Measurements from ENCODE around the gene SLC35E1.

The SLC35E1 gene

DNA sequence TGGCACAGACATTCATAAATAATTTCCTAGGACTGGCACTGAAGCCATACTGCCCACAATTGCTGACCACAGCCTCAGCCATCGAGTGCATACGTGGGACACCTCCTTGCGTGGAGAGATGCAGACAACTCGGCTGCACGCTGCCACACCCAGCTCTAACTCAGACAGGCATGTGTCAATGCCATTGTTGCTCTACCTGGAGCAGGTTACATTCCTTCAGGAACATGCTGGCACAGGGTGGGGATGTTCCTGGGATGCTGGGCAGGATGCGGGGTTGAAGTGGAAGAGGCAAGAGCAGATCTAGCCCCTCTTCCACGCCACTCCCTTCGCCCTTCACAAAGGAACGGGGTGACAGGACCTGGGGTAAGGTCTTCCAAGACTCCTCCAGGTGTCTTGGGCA, 24.2 kb upstream of the SLC35E1 start:
- no peak for DNase-seq

DNA sequence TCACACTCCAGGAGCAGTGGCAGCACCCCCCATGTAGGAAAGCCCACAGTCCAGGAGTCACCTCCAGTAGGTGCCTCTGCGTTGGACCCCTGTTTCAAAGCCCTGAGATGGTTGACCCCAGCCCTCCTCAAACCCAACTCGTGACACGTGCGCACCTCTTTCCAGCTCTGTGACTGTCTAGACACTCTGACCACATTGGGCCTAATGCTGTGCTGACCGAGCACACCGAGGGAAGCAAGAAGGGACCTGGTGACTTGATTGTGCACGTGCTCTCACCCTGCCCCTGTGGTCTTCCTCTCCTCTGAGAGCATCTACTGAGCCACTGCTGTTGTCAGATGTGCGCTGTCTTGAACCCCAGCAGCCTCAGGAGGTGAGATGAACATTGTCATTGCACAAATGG, 22.9 kb upstream of the SLC35E1 start:
- no peak for DNase-seq

DNA sequence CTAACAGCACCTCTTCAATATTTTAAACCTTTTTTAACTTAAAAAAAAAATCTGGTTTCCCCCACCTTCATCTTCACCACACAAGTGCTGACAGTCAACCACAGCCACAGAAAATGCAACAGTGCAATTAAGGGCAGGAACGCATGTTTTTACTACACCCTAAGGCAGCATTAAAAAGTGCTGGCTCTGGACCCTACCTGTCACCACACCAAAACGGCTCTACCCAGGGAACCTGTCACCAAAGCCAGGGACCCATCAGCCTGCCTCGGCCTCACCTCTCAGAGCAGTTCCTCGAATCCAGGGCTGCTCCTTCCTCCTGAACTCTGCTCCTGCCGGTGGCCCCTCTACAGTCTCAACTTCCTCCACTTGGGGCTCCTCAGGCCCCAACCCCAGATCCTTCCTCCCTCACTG, 22.5 kb upstream of the SLC35E1 start:
- no peak for DNase-seq

DNA sequence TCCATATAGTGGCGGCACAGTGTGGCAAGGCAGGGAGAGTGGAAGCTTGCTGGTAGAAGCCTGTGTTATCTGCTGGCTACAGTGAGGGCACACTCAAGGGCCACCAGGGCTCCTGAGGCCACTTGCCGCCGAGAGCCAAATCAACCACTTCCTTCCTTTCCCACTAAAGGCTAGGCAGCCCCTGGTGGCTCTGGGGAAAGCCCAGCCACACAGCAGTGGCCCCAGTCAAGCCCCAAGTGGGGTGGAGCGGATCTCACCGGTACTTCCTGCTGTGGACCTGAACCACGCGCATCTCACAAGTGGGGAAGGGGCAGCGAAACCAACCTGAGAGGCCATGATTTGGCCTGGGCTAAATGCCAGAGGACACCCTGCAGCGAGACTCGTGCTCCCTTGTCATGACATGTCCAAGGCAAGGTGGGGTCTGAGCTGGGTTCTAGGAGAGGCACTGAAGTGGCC, 21.9 kb upstream of the SLC35E1 start:
- no peak for DNase-seq

DNA sequence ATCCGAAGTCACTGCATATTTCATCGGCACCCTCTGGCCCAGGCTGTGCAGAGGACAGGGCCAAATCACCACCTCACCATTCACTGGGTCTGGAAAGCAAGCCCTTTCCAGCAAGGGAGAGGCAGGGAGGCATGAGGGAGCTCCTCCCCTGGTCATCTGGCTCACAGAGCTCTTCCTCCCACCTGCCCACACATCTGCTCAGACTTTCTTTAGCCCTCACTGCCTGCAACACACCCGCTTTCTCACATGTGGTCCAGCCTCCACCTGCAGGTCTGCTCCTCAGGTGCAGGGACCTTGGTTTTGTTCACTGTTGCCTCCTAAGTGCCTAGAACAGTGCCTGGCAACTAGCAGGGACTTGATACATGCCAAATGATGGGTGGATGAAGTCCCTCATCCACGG, 21.0 kb upstream of the SLC35E1 start:
- no peak for DNase-seq

DNA sequence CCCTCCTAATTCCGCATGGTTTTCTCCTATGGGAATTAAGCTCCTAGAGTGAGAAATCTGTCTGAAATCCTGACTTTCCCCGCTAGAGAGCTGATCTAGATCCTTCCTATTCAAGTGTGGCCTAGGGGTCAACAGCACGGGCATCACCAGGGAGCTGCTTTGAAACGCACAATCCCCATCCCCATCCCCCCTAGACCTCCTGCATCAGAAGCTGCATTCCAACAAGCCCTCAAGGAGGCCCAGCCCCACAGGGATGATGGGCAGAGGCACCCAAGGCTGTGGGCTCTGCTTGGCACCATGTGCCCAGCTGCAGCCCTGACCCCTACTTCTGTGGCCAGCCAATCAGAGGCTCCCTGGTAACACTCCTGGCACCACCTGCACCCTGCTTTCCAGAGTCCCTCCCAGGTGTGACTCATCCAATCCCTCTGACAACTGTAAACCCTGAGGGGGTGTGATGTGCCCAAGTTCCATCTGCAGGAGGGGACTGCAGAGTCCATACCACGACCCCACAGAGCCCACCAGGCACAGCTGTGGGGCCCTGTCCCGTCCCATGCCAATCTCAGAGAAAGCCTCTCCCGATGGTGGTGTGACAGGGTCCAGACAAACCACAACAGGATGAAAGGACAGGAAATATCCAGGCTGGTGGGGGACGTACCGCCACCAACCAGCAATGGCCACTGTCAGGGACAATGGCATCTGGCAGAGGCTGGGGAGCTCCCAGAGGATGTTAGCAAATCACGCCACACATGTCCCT, 19.8 kb upstream of the SLC35E1 start:
- no peak for DNase-seq

DNA sequence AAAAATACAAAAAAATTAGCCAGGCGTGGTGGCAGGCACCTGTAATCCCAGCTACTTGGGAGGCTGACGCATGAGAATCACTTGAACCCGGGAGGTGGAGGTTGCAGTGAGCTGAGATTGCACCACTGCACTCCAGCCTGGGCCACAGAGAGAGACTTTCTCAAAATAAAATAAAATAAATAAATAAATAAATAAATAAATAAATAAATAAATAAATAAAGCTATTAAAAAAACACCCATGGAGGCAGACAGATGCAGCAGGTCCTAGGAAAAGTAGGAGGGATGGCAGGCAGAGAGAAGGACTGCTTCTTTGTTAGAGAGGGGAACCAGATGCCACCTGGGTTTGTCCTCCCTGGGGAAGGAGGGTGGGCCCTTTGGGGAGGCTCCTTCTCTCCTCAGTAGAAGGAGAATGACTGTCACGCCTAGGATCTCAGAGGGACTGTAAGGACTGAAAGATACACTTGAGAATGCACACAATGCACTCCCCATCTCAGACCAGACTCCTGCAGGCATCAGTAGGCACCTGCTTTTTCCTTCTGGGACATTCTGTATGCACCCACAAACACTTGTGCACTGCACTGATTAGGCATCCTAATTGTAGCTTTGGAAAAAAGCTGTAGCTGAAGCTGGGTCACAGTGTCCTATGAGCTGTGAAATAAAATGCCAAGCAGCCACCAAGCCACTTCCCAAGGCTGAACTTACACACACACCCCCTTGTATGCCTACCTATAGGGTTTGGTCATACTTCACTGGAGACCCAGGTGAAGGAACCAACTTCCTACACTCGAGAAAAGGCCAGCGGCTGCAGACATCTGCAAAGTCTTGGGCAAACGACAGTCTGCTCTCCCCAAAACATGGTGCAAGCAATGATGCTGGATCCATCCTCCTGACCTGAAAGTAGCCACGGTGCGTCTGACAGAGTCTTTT, 18.9 kb upstream of the SLC35E1 start:
- no peak for DNase-seq

DNA sequence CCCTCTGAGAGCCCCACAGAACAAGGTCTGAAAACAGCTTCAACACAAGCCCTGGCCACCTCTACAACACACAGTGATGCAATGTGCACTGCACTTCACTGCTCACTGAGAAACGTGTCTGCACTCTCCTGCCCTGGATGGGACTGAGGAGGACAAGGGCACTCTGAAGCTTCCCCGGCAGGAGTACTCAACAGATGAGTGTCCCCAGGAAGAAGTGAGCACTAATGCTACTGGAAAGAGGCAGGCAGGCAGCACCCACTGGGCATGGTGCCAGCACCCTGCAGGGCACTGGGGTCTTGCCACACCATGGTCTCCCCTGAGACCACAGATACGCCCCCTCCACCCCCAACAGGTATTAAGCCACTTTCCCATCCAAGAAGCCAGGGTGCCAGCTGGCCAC, 17.7 kb upstream of the SLC35E1 start:
- peak; percentile 21 for DNase-seq

DNA sequence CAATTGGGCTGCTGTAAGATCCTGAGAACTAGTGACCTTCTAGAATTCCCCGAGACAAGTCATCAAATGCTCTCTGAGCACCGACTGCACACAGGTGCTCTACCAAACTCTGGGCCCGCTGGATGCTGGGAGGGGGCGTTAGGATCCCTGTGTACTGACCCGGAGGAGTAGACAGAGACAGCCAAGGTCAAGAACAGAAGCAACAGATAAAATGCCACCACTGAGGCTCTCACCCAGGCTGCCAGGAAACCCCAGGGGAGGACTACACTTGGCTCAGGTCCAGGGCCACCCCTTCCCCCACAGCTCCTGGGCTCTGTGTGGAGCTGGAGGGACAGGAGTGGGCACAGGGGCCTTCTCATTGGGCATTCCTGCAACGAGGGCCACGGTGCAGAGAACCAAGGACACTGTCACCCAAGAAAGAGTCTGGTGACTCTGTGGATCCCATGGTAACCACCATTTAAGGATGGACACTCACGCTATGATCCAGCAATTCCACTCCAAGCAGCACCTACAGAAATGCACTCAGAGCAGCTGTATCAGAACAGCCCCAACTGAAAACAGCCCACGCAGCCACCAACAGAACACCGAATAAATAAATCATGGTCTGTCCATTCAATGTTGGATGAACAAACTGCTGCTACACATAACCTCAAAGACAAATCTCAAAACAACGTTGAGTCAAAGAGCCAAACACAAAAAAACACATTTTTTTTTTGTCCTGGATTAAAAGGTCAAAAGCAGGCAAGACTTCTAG, 16.8 kb upstream of the SLC35E1 start:
- DNase-seq, result no peak

DNA sequence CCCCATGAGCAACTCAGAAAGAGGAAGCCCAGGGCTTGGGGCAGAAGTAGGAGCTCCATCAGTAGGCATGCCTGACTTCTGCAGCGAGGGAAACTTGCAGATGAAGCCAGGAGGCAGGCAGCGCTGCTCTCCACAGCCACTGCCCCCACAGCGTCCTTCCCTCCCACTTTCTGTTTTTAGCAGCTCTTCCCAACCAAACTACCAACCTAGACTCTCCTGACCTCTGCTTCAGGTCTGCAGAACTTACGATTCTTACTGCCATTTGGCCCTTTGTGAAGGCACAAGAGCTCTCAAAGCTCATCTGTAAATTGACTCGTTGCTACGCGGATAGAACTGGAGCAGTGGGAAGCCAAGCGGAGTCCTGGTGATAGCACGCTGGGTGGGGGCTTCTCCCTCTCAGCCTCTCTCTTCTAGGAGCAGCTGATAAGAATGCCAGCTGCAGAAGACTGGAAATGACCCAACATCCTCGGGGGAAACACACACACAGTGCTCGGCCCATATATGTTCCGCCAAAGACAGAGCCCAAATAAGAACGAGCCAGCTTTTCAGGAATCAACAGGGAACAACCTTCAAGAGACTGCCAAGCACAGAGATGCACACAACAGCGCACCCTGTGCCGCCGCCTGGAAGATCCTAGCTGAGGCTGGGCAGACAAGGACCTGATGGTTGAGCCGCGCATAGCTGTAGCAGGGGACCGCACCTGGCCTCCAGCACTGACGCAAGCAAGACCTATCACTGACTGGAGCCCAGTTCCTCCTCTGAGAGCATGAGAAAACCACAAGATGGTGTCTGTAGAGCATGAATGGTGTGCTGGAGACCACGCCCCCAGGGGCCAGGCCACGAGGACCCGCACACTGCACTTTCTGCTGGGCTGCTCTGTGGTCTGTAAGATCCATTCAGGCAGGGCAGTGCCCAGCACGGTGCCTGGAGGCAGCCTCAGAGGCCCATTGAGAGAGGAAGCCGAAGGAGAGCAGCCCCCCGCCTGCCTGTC, 15.9 kb upstream of the SLC35E1 start:
- peak; percentile 80 for DNase-seq

DNA sequence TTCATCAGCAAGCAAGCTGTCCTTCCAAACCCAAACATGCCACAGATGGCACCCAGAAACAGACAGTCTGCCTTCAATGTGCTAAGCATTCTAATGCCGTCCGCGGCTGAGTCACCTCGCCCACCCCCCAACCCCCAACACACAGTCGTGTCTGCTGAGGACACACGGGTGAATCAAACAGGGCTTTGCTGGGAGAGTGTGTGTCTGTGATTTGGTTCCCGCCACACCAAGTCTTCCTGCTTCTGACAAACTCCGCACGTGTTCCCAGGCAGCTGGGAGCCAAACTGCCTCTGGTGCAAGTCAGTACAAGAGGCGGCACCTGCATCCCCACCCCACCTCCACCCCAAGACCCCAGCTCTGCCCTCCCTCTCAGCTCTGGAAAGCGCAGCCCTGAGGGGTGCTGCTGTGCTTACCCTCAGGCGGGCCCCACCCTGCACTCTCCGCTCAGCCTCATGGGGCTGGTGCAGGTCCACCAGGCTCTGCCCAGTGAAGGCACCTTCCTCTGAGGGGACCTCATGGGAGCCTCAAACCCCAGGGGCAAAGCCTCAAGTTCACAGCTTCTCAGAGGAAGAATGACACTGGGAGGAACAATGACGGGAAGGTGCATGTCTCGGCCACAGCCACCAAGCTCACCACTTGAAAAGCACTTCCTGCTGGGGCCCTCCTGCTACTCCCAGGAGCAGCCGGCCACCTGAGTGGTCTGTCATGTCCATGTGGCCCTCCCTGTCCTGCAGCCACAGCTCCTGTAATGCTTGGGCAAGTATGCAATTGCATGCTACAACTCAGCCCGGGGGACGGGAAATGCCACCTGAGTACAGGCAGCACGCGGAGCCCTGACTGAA, 15.0 kb upstream of the SLC35E1 start:
- peak; percentile 27 for DNase-seq

DNA sequence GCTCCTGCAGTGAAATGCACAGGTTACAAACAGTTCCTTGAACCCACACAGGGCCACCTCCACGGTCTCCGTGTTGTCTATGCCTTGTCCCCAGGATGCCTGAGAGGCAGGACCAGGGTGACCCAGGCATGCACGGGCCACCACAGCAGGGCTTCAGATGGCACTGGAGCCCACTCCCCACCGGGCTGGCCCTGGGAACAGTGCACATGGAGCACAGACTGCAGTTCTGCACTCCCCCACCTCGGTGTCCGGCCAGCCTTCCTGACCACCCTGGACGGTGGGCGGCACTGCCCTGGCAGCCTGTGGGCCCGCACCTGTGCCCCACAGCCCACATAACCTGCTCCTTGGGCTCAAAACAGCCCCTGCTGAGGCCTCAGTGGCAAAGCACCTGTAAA, 14.3 kb upstream of the SLC35E1 start:
- no peak for DNase-seq

DNA sequence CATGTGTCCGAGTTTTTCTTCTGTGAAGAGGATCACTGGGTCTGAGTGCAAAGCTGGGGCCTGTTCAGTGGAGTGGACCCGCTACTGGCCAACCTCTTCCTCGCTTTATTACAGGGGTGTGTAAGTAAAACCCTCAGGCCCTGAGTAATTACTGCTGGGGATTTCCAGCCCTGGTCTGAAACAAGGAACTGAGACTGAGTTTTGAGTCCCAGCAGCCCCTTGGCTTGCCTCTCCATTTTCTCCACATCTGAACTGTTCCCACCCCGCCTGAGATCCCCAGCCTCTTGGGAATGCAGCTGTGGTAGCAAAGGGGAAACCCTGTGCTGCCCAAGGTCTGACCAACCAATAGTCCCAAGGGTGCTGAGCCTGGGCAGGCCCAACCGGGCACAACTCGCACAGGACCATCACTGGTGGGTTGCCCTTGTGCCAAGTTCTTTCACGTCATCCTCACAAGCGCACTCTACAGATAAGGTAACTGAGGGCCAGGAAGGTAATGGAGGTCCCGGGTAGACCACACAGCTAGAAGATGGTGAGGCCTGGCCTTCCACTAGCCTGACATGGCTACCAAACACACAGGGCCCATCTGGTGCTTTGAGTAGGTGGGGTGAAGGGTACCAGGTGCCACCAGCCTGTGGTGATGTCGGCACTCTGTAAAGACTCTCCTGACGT, 13.7 kb upstream of the SLC35E1 start:
- DNase-seq, result no peak

DNA sequence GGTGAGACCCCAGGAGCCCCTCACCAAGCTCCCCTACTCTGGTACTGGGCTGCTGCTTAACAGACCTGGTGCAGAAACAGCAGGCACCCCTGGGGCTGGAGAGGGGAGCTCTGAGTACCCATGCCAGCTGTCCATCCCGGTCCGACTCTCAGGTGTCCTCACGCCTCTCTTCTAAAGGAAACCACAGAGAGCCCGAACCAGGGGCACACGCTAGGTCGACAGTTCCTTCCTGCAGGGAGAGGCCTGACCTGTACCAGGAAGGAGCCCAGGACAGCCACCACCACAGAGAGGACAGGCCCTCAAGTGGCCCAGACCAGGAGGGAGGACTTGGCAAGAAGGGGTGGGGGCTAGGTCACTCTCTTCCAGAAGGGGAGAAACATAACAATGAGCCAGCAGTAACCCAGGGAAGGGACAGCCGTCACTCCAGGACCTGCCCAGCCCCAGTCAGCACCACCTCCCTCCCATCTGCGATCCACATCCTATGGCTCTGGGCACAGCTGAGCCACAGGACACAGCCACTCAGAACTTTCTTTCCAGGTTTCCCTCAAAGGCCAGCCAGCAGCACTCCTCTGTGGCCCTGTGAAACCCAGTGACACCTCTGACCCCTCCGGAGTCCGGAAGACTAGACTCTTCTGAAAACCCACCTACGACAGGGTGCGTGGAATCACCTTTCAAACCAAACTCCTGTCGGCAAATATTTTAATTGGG, 13.0 kb upstream of the SLC35E1 start:
- DNase-seq, result no peak

DNA sequence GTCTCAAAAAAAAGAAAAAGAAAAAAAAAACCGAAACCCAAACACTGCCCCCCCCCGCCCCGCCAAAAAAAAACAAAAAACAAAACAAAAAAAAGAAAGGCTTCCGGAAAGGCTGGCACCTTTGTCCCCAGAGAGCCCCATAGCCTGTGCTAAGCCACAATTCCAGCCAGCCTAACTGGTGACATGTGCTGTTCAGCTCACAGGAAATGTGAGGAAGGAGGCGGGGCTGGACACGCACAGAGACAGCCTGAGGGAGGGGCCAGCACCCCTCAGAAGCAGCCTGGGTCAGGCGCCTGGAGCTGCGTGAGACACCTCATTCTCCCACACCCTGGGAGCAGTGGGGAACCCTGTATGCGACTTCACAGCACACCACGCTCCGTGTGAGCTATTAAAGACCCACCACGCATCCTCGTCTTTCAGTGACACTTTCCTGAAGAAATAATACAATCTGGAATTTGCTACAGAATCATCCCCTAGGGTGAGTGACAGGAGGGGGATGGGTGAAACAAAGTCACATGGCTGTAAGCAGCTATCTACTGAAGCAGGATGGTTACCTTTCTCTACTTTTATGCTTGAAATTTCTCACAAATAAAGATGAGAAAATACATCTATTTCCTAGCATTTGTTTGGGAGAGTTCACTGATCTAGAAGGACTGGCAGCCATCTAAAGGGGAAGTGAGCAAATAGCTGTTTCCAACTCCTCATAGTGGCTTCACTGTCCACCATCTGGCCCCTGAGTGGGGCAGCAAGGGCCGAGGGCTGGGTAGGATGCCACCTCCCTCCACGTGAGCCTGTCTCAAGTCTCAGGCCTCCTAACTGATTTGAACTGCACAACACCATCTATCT, 12.3 kb upstream of the SLC35E1 start:
- peak; percentile 74 for DNase-seq

DNA sequence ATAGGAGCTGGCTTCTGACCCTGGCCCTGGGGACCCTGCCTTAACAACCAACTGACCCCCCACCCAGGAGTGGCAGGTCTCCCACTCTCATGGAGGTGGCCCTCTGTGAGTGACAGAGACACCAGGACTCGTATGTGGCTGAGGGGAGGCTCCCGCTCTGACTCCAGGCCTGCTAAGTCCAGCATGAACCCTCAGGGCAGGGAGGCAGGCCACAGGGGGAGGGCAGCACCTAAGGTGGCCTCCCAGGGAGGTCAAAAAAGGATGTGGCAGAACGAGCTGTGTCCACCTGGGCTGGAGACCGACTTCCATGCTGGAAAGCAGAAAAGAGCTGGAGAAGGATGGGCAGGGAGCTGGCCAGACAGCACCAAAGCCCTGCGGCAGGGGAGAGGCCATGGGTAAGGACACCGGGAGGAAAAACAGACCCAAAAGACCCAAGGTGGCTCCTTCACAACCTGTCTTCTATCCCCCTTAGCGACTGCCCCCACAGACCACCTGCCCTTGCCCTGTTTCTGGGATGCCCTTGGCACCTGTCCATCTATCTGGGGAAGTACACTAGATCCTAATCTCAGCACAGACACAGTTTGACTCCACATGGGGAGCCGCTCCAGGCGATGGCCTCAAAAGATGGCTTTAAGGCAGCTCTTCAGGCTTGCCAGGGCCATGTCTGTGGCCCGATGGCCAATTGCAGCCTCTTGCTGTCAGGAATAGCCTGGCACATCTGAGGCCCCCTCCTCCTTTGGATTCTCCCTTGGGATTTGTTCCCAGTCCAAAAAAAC, 10.5 kb upstream of the SLC35E1 start:
- no peak for DNase-seq

DNA sequence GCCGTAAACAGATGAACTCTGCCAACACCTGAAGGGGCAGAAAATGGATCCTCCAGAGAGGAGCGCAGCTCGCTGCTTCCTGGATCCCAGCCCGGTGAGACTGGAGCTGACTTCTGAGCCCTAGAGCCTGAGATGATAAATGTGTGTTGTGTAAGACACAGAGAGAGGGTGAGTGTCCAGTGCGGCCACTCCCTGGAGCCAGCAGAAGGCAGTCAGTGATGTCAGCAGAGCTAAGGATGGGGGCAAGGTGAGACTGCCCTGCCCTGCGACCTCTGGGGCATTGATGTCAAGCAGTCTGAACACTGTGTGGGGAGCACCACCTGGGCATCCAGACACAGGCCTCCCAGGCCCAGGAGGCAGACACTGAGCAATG, 9.7 kb upstream of the SLC35E1 start:
- no peak for DNase-seq
